GM12865 (cell line): ENCODE data around the gene HS3ST3B1.

Source experiments
- DNase-seq: peaks from one replicate; pipeline ENCODE4 v3.0.0; 2010; ENCODE audit warnings: low read depth
- H3K4me3 ChIP-seq: 2 replicates; pipeline ENCODE4 v1.5.1; 2011; ENCODE audit warnings: mild to moderate bottlenecking, low read depth, low read length, control low read depth
- CTCF ChIP-seq: IDR thresholded peaks from 2 replicates; pipeline ENCODE4 v1.5.1; 2011; ENCODE audit warnings: low read length, control low read depth, low read depth, inconsistent platforms; ENCODE audit not compliant: insufficient read depth; ENCODE audit errors: missing control alignments

The HS3ST3B1 gene

DNA sequence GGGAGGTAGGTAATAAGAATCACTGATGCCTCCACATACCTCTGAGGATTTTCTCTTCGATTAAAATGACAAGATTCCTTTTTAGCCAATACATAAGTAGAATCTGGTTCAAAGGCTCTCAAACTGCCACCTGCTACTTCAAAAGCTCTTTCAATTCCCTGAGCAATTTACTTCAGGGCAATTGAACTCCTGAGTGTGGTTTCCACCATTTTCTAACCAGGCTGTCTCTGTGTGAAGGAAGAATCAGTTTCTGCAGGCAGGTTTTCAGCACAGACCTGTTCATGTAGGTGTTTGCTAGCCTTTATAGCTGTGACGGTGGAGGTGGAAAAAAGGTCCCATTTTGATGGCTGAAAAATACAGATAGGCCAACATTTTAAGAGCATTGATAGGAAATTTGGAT, 18.2 kb upstream of the HS3ST3B1 start:
- DNase-seq, result no peak
- TF ChIP-seq CTCF, result no peak
- H3K4me3 ChIP-seq, result no peak overlapping the region

DNA sequence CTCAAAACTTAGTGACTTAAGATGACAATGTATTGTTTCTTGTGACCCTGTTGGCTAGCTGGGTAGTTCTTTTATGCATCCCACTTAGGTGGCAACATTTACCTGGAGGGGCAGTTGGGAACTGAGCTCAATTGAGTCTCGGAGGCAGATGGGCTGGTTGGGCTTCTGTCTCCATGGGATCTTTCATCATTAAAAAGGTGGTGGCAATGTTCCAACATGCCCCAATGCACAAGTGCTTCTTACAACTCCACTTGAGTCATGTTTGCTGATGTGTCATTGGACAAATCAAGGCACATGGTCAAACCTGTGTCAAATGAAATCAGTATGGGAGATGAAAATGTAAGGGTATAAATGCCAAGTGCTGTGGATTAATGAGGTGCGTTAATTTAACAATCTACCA, 11.7 kb upstream of the HS3ST3B1 start:
- no peak for DNase-seq
- H3K4me3 ChIP-seq, result no peak overlapping the region
- TF ChIP-seq CTCF, result no peak

DNA sequence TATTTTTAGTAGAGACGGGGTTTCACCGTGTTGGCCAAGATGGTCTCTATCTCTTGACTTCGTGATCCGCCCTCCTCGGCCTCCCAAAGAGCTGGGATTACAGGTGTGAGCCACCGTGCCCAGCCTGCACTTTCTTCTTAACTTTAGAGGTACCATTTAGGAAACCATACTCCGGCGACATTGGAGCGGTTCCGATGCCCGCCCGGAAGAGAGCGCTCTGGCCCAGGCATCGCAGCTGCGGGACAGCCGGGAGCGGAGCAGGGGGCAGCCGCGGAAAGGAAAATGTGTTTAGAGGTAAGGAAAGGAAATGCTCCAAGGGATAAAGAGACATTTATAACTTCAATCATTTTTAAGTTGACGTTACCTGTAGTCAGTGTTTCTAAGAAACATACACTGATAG, 6.0 kb upstream of the HS3ST3B1 start:
- no peak for TF ChIP-seq CTCF
- no peak for DNase-seq
- H3K4me3 ChIP-seq, result no peak overlapping the region

GRCh38 chr17:14295676-14296075, 5.2 kb upstream of the HS3ST3B1 start:
- no peak for DNase-seq
- no peak for TF ChIP-seq CTCF
- no peak overlapping the region for H3K4me3 ChIP-seq

DNA sequence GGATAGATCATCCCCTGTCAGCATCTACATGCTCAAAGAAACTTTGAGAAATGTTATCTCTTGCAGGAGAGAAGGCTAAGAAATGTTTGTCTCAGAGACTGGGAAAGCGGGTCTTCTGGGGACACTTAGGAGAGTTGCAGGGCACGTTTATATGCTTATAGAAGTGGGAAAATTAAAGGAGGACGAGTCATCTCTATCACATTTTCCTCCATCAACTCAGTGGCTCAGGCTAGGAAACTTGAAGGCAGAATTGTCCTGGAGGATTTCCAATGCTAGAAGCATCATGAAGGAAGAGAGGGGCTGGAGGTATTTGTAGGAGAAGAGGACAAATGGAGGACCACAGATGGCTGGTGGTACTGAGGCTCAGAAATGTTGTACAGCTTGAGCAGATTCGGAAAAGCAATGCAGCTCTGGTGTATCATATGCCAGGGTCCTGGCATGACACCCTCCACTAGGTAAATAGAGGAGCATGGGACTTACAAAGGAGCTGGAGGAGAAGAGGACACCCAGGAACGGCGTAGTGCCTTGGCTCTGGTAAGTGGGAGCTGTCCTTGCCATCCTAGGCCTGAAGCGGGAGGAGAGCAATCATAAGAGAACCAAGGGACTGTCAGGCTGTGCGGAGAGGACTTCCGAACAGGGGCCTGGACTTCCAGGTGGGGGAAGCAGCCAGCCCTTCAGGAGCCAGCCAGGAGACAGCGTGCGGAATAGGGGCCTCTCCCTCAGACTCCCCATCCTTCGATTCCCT, 4.5 kb upstream of the HS3ST3B1 start:
- H3K4me3 ChIP-seq, result no peak overlapping the region
- DNase-seq, result no peak
- TF ChIP-seq CTCF, result no peak

GRCh38 chr17:14297161-14297851, 3.6 kb upstream of the HS3ST3B1 start:
- no peak overlapping the region for H3K4me3 ChIP-seq
- TF ChIP-seq CTCF, result no peak
- no peak for DNase-seq
